ENCODE measurements around the gene REXO4. TPM values are rescaled to one million over a fixed set of nuclear protein-coding genes. Genes with fewer than 3 reads are reported as not detected.
"Not testable (repeated sequence)": the region's sequence is repeated elsewhere in the genome, so short reads cannot be mapped to it uniquely, and the experiment has no call there.

REXO4 gene
- total RNA-seq, 2 experiments from 2014 or later = 27.5 to 34.1 TPM

- no peak overlapping the region for H3K4me3 Mint-ChIP-seq
- DNase-seq (no peak), ATAC-seq (no peak)
- H3K36me3 Mint-ChIP-seq = no peaks in the 10 kb centered on the region
- H3K27me3 Mint-ChIP-seq = peaks cover 8% of the 10 kb centered on the region
- H3K9me3 Mint-ChIP-seq (ENCODE audit: low read depth) = no peaks in the 10 kb centered on the region
- CTCF ChIA-PET = interaction anchor here (1.3 kb wide), 1 partner anchor 200 kb away, joined by 4 read pairs; no protein-coding TSS in a partner anchor
- no peaks in the 10 kb centered on the region for H3K4me1 Mint-ChIP-seq
- H3K27ac Mint-ChIP-seq = no peak overlapping the region
Measured at GRCh38 chr9:133386338-133386737, 31.5 kb downstream of the REXO4 start.

GRCh38 chr9:133385452-133385851 is 32.4 kb downstream of the REXO4 start:
- H3K27me3 Mint-ChIP-seq = peaks cover 4% of the 10 kb centered on the region
- CTCF ChIA-PET = interaction anchor here (1.0 to 1.3 kb wide), 2 partner anchors 94 to 199 kb away, joined by 3 to 4 read pairs; partner anchors contain the start of gene SLC2A6
- H3K4me3 Mint-ChIP-seq = no peak overlapping the region
- DNase-seq (no peak), ATAC-seq (no peak)
- no peaks in the 10 kb centered on the region for H3K36me3 Mint-ChIP-seq
- no peaks in the 10 kb centered on the region for H3K4me1 Mint-ChIP-seq
- no peaks in the 10 kb centered on the region for H3K9me3 Mint-ChIP-seq (ENCODE audit: low read depth)
- H3K27ac Mint-ChIP-seq = no peak overlapping the region

GRCh38 chr9:133384736-133385321 is 33.0 kb downstream of the REXO4 start:
- Mint-ChIP-seq H3K27ac (no peak overlapping the region), H3K4me1 (no peaks in the 10 kb centered on the region), H3K4me3 (no peak overlapping the region), H3K36me3 (no peaks in the 10 kb centered on the region), H3K9me3 (ENCODE audit: low read depth) (no peaks in the 10 kb centered on the region), H3K27me3 (peaks cover 3% of the 10 kb centered on the region)
- DNase-seq = no peak
- CTCF ChIA-PET = interaction anchor here (1.0 to 1.7 kb wide), 3 partner anchors 16 to 199 kb away, joined by 3 to 4 read pairs (median 4); partner anchors contain the start of gene SLC2A6
- ATAC-seq = no peak

DNA sequence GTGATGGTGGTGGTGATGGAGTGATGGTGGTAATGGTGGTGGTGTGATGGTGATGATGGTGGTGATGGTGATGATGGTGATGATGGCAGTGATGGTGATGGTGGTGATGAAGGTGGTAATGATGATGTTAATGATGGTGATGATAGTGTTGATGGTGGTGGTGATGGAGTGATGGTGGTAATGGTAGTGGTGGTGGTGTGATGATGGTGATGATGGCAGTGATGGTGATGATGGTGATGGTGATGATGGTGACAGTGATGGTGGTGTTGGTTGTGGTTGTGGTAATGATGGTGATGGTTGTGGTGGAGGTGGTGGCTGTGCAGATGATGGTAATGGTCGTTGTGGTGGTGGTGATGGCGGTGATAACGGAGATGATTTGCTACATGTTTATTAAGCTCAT is 34.4 kb downstream of the REXO4 start:
- H3K4me1 Mint-ChIP-seq = peaks cover 2% of the 10 kb centered on the region

DNA sequence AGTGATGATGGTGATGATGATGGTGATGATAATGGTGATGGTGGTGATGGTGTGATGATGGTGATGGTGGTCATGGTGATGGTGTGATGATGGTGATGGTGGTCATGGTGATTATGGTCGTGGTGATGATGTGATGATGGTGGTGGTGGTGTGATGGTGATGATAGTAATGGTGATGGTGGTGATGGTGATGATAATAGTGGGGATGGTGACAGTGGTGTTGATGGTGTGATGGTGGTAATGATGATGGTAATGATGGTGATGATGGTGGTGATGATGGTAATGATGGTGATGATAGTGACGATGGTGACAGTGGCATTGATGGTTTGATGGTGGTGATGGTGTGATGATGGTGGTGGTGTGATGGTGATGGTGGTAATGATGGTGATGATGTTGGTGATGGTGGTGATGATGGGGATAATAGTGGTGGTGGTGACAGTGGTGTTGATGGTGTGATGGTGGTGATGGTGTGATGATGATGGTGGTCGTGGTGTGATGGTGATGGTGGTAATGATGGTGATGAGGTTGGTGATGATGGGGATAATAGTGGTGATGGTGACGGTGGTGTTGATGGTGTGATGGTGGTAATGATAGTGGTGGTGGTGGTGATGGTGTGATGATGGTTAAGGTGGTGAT is 35.2 kb downstream of the REXO4 start:
- H3K27ac Mint-ChIP-seq = no peak overlapping the region

More for the DNA sequence above, 34.4 kb downstream of the REXO4 start:
- Mint-ChIP-seq H3K9me3 (ENCODE audit: low read depth) (no peaks in the 10 kb centered on the region), H3K36me3 (no peaks in the 10 kb centered on the region), H3K27me3 (no peaks in the 10 kb centered on the region), H3K4me3 (no peak overlapping the region), H3K27ac (no peak overlapping the region)
- ATAC-seq = no peak
- CTCF ChIA-PET = interaction anchor here (1.7 kb wide), 1 partner anchor 17 kb away, joined by 4 read pairs; no protein-coding TSS in a partner anchor
- DNase-seq = no peak

DNA sequence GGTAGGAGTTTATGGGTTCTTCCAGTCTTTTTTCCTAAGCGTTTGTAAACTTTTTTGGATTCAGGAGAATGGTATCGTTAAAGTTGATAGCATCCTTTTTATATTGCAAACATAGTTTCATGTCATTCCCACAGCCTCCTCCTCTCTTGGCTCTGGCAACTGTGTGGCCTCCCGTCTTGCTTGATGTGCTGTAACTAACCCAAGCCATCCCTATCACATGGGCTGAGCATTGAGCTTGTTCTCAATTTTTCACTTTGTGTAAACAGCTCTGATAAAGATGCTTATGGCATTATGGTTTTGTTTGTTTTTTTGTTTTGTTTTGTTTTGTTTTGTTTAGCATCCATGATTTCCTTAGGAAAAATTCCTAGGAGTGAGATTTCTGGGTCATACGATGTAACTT is 37.1 kb downstream of the REXO4 start:
- H3K27me3 Mint-ChIP-seq = peaks cover 2% of the 10 kb centered on the region
- CTCF ChIA-PET = interaction anchor here (0.7 kb wide), 4 partner anchors 24 to 274 kb away, joined by 3 read pairs; partner anchors contain the start of genes SURF1 and SURF2
- H3K9me3 Mint-ChIP-seq (ENCODE audit: low read depth) = no peaks in the 10 kb centered on the region
- H3K36me3 Mint-ChIP-seq = no peaks in the 10 kb centered on the region
- DNase-seq = no peak
- H3K27ac Mint-ChIP-seq = no peak overlapping the region
- ATAC-seq = no peak
- peaks cover 3% of the 10 kb centered on the region for H3K4me1 Mint-ChIP-seq
- no peak overlapping the region for H3K4me3 Mint-ChIP-seq

More for the DNA sequence above, 35.2 kb downstream of the REXO4 start:
- H3K4me3 Mint-ChIP-seq = no peak overlapping the region
- ATAC-seq (no peak), DNase-seq (no peak)
- CTCF ChIA-PET = no interaction called here
- H3K36me3 Mint-ChIP-seq = no peaks in the 10 kb centered on the region
- H3K4me1 Mint-ChIP-seq = peaks cover 3% of the 10 kb centered on the region
- H3K27me3 Mint-ChIP-seq = no peaks in the 10 kb centered on the region
- no peaks in the 10 kb centered on the region for H3K9me3 Mint-ChIP-seq (ENCODE audit: low read depth)

- CTCF ChIA-PET = interaction anchor here (2.0 kb wide), 1 partner anchor 32 kb away, joined by 6 read pairs; the partner anchor contains the start of genes MED22 and RPL7A
- Mint-ChIP-seq H3K27me3 (peaks cover 2% of the 10 kb centered on the region), H3K36me3 (peaks cover 7% of the 10 kb centered on the region), H3K27ac (no peak overlapping the region), H3K4me3 (no peak overlapping the region), H3K4me1 (peaks cover 5% of the 10 kb centered on the region), H3K9me3 (ENCODE audit: low read depth) (no peaks in the 10 kb centered on the region)
- DNase-seq = no peak
- ATAC-seq = no peak
Measured at GRCh38 chr9:133379153-133380086, 38.4 kb downstream of the REXO4 start.

- peaks cover 9% of the 10 kb centered on the region for H3K4me1 Mint-ChIP-seq
- H3K27ac Mint-ChIP-seq = no peak overlapping the region
- DNase-seq (no peak), ATAC-seq (no peak)
- CTCF ChIA-PET = interaction anchor here (1.1 to 2.2 kb wide), 3 partner anchors 31 to 48 kb away, joined by 3 to 8 read pairs (median 6); partner anchors contain the start of genes MED22, REXO4 and RPL7A
- H3K9me3 Mint-ChIP-seq (ENCODE audit: low read depth) = no peaks in the 10 kb centered on the region
- no peak overlapping the region for H3K4me3 Mint-ChIP-seq
- peaks cover 2% of the 10 kb centered on the region for H3K27me3 Mint-ChIP-seq
- peaks cover 12% of the 10 kb centered on the region for H3K36me3 Mint-ChIP-seq
Measured at GRCh38 chr9:133378408-133378962, 39.3 kb downstream of the REXO4 start.

- DNase-seq (no peak), ATAC-seq (no peak)
- Mint-ChIP-seq H3K27ac (no peak overlapping the region), H3K4me3 (no peak overlapping the region), H3K4me1 (peaks cover 16% of the 10 kb centered on the region), H3K9me3 (ENCODE audit: low read depth) (no peaks in the 10 kb centered on the region), H3K36me3 (peaks cover 16% of the 10 kb centered on the region), H3K27me3 (peaks cover 2% of the 10 kb centered on the region)
- CTCF ChIA-PET = interaction anchor here (1.1 to 2.2 kb wide), 6 partner anchors 18 to 139 kb away, joined by 3 to 8 read pairs (median 4); partner anchors contain the start of genes MED22, REXO4 and RPL7A
Measured at GRCh38 chr9:133377721-133378216, 40.0 kb downstream of the REXO4 start.

DNA sequence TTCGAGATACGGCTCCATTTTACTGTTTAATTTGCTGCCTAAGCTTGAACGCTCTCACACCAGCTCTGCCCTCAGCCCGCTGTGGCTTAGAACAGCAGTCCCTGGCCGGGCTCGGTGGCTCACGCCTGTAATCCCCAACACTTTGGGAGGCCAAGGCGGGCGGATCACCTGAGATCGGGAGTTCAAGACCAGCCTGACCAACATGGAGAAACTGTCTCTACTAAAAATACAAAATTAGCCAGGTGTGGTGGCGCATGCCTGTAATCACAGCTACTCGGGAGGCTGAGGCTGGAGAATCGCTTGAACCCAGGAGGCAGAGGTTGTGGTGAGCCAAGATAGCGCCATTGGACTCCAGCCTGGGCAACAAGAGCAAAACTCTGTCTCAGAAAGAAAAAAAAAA is 40.5 kb downstream of the REXO4 start:
- Mint-ChIP-seq H3K4me3 (peak overlapping the region; percentile 33), H3K4me1 (peaks cover 20% of the 10 kb centered on the region), H3K36me3 (peaks cover 21% of the 10 kb centered on the region), H3K27ac (peak overlapping the region; percentile 52)
- not testable (repeated sequence) for ATAC-seq; H3K9me3 Mint-ChIP-seq (ENCODE audit: low read depth); H3K27me3 Mint-ChIP-seq; DNase-seq
- CTCF ChIA-PET = interaction anchor here (0.9 to 2.2 kb wide), 11 partner anchors 18 to 355 kb away, joined by 3 to 9 read pairs (median 4); partner anchors contain the start of genes REXO4, SURF1 and SURF2

- DNase-seq (peak; percentile 96), ATAC-seq (peak; percentile 81)
- H3K36me3 Mint-ChIP-seq = peaks cover 25% of the 10 kb centered on the region
- H3K9me3 Mint-ChIP-seq (ENCODE audit: low read depth) = no peaks in the 10 kb centered on the region
- peak within 1 kb of the TSS; percentile 100 for H3K27ac Mint-ChIP-seq
- H3K4me3 Mint-ChIP-seq = peak within 1 kb of the TSS; percentile 95
- CTCF ChIA-PET = interaction anchor here (0.6 to 2.2 kb wide), 13 partner anchors 16 to 353 kb away, joined by 3 to 9 read pairs (median 5); partner anchors contain the start of genes REXO4, SURF1 and SURF2
- H3K4me1 Mint-ChIP-seq = peaks cover 33% of the 10 kb centered on the region
- H3K27me3 Mint-ChIP-seq = peaks cover 2% of the 10 kb centered on the region
Measured at GRCh38 chr9:133375724-133376654, 41.8 kb downstream of the REXO4 start, which contains the start of the genes STKLD1 and SURF4. Gene STKLD1 (plus strand): TSS chr9:133376366. CDS start chr9:133376474, 108 bp downstream. Gene SURF4 (minus strand): TSS chr9:133376060. CDS start chr9:133375969, 91 bp downstream.
